Epithelial cell of prostate (primary cell): ENCODE measurements around the gene CORO2B.

Experiments used
- DNase-seq: peaks from one replicate; pipeline ENCODE4 v3.0.0-alpha.2; 2011; ENCODE audit warnings: low read depth, low spot score
- H3K27ac ChIP-seq: fragments of 450-650 bp; 2 replicates; pipeline ENCODE4 v1.5.1; 2017; ENCODE audit warnings: mild to moderate bottlenecking

The CORO2B gene

DNA sequence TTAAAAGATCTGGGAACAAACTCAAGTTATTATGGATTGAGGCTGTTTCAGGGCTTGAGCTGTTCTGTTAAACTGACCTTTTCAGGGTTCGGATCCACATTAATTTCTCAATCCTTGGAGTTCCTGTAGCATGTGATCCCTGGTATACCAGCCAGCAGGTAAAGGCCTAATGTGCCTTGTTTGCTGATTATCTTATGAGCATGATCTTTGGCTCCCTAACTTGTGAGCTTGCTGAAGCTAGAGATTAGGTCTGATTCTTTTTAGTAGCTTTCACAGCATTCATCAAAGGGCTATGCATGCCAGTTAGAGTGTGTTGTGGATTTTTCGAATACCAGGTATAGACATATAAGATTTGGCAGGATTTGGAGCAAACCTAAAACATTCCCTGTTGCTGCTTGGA lies 10.3 kb downstream of the CORO2B start:
- H3K27ac ChIP-seq, result no peak overlapping the region
- no peak for DNase-seq

DNA sequence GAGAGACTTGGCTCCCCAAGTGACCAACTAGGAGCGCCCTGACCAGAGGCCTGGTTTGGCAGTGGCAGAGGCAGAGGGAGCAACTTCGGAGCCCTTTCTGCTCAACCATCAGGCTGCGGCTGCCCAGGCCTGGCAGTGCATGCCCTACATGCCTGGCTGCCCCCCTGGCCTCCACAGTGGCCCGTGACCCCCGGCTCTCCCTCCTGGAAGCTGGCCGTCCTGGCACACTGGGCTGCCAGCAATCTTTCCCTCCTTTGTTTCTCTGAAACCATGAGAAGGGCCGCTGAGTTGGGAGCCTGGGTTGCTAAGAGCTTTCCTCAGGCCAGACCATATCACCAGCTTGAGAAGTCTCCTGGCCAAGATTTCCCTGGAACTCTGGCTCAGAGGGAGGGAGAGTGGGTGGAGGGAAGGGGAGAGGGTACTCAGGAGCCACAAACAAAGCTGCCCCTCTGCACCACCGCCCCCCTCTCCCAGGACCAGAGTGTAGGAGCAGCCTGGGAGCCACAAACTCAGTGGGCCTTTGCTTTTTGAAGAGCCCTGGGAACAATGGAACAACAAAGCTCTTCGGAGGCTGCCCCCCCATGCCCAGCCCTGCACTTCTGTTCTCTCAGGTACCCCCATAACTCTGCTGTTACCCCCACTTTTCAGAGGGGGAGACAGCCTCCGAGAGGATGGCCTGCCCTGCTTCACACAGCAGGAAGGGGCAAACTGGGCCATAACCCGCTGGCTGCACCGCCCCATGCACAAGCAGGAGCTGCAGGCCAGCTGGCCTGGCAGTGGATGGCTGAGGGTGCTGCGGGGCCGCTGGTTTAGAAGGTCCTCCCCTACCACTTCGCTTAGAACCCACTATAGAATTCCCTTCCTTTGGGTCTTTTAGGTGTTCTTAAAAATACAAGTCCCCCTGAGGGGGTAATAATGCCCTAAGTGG lies 11.3 kb downstream of the CORO2B start:
- DNase-seq, result no peak
- no peak overlapping the region for H3K27ac ChIP-seq

DNA sequence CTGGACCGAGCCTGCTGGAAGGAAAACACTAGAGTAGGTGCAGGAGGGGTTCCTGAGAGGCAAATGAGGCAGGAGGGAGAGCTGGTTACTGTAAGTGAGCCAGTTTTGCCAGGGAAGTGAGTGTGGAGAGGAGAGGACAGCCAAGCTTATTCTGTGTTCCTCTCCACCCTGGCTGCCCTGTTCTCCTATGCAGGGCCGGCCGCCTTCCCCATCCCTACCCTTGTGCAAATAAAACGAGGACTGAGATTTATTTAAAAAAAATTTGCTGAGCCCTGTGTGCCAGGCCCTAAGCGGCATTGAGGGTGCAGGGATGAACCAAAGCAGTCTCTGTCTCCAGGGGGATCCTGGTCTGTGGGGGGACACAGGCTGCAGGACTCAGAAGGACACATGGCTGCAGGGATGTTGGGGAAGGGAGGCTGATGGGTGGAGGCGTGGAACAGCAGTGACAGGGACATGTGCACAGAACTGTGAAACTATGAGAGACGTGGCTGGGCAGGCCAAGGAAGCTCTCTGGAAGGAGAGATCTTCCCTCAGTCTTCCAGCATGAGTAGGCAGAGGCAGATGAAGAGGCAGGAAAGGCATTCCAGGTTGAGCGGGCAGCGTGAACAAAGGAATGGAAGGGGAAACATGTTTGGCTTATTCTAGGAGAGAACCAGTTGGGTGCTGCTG lies 12.1 kb downstream of the CORO2B start:
- no peak for DNase-seq
- no peak overlapping the region for H3K27ac ChIP-seq

DNA sequence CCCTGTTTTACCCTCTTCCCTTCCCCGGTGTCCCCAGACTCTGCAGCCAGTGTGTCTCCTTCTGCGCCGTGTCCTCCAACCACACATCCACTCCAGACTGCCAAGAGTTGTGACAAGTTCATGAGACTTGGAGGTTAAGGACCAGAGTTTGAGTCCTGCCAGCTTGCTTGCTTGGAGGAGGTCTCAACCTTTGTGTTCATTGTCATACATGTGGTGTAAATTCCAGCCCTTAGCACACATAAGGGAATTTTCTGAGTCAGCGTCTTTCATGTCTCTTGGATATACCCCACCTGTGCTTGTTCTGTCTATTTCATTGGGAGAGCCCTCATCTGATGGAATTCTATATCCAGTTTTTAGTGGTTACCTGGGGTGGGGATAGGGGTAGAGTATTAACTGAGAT lies 13.3 kb downstream of the CORO2B start:
- no peak for DNase-seq
- H3K27ac ChIP-seq, result no peak overlapping the region

DNA sequence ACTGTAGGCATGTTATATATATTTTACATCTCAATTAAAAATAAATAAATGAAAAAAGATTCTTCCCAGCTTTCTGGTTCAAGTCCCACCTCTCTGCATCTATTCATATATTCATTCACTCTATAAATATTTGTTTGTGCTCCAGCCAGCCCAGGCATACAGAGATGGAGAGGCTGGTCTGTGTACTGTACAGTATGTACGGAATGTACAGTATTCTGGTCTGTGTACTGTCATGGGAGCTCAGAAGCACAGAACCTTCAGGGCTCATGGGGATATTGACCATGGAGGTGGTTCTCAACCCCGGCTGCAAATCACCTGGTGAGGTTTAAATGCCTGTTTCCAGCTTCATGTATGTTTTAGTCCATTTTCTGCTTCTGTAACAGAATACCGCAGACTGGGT lies 13.8 kb downstream of the CORO2B start:
- no peak overlapping the region for H3K27ac ChIP-seq
- DNase-seq, result no peak

DNA sequence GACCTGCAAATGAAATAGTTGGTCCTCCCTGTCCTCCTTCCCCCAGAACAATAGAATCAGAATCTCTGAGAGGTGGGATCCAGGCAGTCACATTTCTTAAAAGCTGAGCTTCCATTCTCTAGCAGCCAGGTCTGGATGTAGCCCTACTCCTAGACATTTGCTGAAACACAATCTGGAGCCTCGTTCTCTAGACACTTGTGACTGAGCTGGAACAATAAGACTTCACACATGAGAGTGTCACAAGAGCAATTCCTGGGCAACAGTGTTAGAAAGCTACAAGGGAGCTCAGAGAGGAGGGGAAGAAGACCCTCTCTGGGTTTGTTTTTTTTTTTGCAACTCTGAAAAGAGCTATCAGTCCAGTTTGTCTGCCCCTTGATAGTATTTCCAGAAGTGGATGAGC lies 14.5 kb downstream of the CORO2B start:
- DNase-seq, result no peak
- no peak overlapping the region for H3K27ac ChIP-seq

DNA sequence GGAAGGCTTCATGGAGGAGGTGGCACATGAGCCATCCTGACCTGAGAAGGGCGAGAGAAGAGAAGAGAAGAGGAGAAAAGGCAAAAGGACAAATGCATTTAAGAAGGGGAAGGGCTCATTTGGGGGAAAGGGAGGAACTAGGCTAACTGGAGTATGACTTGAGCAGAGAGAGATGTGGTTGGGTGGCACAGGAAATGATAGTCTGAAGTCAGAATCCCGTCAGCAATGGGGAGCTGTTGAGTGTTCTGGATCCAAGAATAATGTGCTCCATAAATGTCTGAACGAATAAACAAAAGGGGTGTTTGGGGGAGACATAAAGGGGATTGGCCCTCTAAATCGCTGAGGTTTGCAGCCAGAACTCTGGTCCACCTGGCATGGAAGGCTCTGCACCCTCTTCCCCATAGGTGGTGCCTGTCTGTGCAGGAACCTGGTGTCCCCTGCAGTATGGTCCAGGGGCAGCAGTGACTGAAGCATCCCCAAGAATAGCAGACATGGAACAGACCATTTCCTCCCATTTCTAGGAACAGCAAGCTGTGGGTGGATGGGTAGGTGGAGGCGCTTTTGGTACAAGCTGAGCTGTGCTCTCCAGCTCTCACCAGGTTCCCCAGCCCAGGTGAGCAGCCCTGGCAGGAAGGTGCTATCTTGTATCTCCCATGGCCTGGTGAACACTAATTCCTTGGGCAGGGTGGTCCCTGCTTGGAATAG lies 15.2 kb downstream of the CORO2B start:
- no peak overlapping the region for H3K27ac ChIP-seq
- DNase-seq, result no peak

DNA sequence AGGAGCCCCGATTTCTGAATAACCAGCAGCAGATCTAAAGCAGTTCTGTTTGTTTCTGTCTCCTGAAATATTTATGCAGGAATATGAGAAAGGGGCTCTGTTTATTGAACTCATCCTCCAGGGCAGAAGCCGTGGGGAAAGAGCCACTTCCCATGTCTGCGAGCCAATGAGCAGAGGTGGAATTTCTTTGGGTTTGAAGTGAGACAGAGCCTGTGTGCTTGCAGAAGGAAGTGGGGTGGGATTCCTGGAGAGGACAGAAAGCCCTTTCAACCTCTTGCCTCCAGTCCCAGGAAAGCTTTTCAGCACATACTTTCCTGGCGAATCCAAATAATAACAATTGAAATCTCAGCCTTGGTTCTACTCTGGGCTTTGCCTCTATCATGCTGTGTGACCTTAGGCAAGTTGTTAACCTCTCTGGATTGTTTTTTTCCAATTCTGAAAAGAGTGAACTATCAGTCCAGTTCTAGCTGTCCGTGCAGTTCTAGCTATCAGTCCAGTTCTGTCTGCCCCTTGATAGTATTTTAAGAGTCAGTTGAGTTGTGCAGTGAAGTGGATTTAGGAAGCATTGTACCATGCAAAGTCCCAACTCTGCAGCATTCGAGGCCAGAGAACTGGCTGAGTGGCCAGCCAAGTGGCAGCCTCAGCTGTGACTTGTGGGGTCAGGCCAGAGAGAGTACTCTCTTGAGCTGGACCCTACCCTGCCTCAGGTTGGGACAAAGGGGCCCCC lies 15.9 kb downstream of the CORO2B start:
- no peak overlapping the region for H3K27ac ChIP-seq
- DNase-seq, result no peak

DNA sequence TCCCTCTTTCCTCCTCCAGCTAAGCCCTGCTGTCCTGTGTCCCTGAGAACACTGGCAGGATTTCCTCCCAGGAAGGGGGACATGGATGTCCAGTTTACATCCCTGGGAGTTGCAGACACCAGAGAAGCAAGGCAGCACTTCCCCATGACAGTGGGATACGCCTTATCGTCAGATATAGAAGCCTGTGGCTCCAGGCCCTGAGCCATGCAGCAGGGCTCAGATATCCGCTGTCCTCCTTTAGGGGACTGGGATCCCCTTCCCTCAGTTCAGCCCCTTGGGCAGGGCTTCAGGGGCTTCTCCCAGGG lies 16.4 kb downstream of the CORO2B start:
- H3K27ac ChIP-seq, result no peak overlapping the region
- no peak for DNase-seq

DNA sequence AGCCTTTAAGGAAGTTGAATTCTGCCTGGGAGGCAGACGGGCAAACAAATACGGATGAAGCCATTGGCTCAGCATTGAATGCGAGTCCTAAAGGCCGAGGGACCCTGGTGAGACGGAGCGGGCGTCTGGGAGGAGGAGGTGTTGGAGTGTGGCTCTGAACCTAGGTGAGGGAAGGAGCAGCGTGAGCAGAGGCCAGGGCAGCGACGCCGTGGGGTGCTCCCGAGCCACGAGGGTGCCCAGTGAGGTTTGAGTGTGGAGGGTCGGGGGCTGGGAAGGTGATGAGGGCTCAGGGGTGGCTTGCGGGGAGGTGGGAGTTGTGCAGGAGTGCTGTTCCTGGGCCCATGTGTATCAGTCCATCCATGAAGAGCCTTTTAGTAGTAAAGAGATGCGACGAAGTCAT lies 17.0 kb downstream of the CORO2B start:
- no peak for DNase-seq
- H3K27ac ChIP-seq, result no peak overlapping the region

DNA sequence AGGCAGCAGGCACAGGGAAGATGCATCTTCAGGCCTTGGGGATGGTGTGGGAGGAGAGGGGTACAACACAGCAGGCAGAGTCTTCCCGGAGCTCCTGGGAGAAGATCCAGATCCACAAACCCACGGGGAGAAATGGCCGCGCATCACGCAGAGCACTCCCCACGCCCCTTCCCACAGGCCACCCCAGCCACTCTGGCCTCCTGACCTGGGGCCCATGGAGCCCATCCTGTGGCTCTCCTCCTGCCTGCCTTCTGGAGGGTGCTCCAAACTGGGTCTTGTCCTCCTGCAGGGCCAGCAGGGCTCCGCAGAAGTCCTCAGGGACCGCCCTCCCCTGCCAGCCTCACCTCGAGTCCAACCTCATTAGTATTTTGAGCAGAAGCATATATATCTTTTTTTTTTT lies 17.9 kb downstream of the CORO2B start:
- DNase-seq, result no peak

DNA sequence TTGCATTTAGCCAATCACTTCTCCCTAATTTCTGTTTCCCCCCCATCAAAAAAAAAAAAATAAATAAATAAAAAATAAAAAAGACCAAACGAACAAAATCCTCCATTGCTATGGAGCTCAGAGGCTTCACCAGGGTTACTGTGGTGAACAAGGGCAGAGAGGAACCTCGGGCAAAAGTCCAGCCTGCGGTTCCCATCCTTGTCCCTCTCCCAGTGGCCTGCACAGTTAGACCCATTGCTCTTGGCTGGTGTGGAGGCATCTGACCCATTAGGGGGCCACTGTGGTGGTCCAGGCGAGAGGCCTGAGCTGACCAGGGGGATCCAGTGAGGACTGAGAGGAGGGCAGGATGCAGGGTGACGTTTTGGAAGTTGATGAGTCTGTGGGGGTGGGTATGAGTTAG lies 18.8 kb downstream of the CORO2B start:
- H3K27ac ChIP-seq, result no peak overlapping the region
- DNase-seq, result no peak

More for the DNA sequence above, 17.9 kb downstream of the CORO2B start:
- no peak overlapping the region for H3K27ac ChIP-seq

DNA sequence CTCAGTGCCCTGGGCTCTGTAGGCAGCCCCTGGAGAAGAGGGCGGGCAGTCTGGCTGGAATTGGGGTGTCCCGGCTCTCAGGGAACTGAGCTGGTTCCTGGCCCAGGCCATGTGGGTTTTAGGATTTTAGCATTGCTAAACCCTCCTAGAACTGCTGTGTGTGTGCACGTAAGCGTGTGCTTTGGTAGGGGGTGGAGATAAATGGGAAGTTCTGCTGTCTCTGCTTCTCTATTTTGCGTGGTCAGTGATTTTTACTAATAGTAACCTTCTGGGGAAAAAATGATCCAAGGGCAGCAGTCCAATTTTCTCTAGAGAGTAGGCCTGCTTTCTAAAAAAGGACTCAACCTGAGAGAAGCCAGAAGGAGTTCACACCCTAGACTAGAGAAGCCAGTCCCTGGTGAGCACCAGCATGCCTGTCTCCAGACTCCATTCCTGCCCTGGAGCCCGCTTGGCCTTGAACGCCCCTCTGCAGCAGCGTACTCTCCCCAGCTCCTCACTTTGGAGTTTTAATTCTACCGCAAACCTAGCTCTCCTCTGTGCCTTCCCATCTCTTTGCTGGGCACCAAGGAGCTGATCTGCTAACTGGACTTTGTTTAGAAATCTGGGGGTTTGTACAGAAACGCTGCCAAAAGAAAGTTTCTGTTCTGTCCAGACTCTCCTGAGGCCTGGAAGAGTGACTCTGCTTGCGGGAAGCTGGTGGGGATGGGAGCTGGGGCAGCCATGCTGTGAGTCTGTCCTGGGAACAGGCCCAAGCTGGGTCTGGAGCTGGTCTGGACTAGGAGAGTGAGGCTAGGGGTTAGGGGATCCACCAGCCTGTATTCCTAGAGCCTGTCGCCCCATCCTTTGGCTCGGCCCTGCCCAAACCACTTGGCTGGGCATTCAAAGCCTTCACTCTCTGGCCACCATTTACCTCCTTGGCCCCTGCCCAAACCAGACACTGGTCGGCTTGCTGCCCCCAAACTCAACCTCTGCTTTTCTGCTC lies 19.7 kb downstream of the CORO2B start:
- no peak for DNase-seq
- no peak overlapping the region for H3K27ac ChIP-seq

DNA sequence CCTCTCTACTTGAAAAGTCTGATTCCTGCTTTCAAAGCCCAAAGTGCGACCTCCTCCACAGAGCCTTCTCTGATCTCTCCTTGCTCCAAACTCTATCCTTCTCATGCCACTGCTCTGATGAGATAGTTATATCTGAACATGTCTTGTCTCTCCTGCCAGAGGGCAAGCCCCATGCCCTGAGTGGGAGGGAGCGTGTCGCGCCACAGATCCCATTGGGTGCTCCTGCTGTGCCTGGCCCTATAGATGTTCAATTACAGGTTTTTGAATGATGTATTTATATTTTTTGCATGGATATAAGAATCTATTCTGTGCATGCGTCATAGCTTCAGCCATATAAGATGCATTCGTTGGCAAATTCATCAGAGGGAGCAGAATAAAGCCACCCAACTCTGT lies 20.4 kb downstream of the CORO2B start:
- H3K27ac ChIP-seq, result no peak overlapping the region
- DNase-seq, result no peak

DNA sequence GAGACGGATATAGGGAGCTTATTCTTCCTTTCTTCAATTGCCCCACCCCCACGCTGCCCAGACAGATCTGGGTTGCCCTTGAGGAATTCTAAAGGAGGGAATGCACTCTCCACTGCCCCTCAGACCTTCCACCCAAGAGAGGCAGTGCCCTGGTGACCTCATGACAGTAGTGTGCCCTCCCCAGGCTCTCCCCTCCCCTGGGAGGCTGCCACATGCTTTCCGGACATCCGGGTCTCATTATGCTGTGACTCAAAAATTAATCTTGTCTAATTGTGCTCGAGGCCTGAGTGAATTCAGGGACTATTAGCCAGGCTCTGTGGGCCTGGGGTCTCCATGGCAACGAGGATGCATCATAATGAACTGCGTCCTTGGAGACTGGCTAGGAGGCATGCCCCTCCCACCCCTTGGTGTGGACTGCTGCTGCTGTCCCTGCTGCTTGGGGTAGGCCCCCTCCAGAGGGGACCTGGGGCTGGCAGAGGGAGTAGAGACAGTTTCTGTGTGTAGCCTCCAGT lies 20.8 kb downstream of the CORO2B start:
- DNase-seq, result no peak
- H3K27ac ChIP-seq, result no peak overlapping the region

DNA sequence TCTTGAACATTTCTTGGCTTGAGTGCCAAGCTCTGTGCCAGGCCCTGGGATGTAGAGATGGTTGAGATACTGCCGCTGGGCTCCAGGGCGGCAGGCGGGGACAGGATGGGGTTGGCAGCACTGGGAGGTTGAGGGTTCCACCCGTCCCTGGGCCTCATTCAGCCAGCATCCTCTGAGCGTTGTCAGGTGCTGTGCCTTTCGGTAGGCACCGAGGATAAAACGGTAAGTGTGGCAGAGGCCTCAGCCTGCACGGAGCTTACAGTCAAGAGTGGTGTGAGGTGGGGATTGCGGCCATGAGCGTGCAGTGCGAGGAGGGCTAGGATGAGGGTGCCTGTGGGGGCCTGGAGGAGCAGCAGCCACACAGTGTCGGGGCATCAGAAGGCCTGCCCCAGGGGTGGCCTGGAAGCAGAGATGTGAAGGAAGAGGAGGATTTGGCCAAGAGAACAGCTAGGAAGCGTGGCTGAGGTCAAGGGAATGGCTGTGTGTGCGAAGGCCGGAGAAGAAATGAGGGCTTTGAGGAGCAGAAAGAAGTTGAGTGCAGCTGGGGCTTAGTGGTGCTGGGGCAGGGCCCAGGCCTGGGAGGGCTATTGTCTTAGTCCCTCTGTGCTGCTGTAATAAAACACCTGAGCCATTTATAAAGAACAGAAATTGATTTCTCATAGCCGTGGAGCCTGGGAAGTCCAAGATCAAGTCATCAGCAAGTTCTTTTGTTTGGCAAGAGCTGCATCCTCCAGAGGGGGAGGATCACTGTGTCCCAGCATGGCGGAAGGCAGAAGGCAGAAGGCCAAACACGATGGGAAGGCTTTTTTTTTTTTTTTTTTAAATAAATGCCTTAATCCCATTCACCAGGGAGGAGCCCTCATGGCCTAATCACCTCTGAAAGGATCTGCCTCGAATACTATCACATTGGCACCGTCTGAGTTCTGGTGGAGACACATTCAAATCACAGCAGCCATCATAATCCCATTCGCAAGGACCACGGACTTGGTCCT lies 22.7 kb downstream of the CORO2B start:
- H3K27ac ChIP-seq, result no peak overlapping the region
- no peak for DNase-seq

DNA sequence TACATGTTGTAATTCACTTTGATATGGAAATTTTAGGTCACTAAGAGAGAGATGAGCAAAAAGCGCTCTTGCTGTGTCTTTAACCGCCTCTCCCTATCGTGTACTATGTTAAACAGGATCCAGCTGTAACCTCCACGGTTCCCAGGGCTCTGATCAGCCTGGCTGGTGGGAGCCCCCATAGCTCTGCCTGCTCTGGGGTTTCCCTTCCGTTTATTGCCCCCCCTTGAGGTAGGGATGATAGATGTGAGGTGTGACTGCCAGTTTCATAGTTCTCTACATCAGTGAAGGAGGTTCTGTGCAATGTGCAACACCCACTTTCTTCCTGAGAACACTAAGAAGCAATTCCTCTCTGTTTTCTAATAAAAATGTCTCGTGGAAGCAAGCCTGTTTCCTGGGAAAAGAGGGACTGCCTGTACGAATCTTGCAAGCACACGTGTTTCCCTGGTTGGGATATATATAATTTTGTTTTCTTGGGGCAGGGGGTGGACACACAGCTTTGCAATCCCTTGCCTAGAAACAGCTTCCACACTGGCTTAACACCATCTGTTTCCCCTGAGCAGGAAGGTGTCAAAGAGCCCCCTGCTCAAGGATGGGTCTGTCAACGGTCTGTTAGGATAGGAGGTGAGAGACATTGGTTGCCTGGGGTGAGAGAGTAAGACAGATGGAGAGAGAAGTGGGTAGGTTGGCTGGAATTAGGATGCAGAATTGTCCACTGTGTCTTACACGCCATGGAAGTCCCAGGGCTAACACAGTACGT lies 23.8 kb downstream of the CORO2B start:
- no peak overlapping the region for H3K27ac ChIP-seq

More for the DNA sequence above, 23.8 kb downstream of the CORO2B start:
- DNase-seq, result no peak
